ENCODE measurements around the gene TSPAN9. TPM values are rescaled to one million over a fixed set of nuclear protein-coding genes. Genes with fewer than 3 reads are reported as not detected.

TSPAN9 gene
- total RNA-seq, 1 experiment from 2014 or later = 9.6 TPM

DNA sequence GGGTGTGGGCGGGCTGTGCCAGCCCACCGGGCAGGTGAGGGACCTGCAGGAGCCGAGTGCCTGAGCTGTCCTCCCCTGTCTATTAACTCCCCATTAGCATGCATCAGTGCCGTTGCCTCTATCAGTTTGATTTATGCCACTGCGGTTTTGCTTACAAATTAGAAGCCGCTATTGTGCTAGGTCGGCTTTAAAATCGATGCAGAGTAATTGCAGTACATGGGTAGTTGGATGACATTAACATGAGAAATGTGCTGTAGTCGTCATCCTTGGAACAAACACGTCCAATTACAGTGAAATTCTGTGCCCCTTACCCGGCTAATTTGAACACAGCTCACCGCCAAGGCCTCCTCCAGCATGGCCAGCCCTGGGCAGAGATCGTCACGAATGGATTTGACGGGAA lies 145.8 kb downstream of the TSPAN9 start:
- H3K27ac ChIP-seq = no peak overlapping the region
- H3K36me3 ChIP-seq (ENCODE audit: low read depth) = no peaks in the 10 kb centered on the region
- H3K4me3 ChIP-seq = no peak overlapping the region
- ChIA-PET CTCF (no interaction called here), POLR2A (ENCODE audit: unreplicated experiment) (no interaction called here)
- H4K20me1 ChIP-seq (ENCODE audit: insufficient read depth) = no peaks in the 10 kb centered on the region
- intact Hi-C loops (cut with micrococcal nuclease; ENCODE audit: unreplicated experiment) = no loop called here
- H3K79me2 ChIP-seq (ENCODE audit: low read depth) = no peaks in the 10 kb centered on the region
- no peaks in the 10 kb centered on the region for H3F3A ChIP-seq (ENCODE audit: insufficient read depth, low read depth)
- H3K9me3 ChIP-seq (ENCODE audit: insufficient read depth, low read depth) = no peaks in the 10 kb centered on the region
- H3K27me3 ChIP-seq (ENCODE audit: insufficient read depth, low read depth) = 0 out of 2 replicates have a peak, but pooled peaks cover 17% of the 10 kb centered on the region
- no peak overlapping the region for H3K4me2 ChIP-seq
- H2AFZ ChIP-seq = no peak overlapping the region
- no peaks in the 10 kb centered on the region for H3K9me2 ChIP-seq (ENCODE audit: insufficient read depth)
- BruUV-seq (replicated peaks) = no TSS peak
- no peaks in the 10 kb centered on the region for H3K4me1 ChIP-seq (replicated peaks; ENCODE audit: insufficient read depth)
- no peak for DNase-seq
- TF ChIP-seq, protein P1, sequence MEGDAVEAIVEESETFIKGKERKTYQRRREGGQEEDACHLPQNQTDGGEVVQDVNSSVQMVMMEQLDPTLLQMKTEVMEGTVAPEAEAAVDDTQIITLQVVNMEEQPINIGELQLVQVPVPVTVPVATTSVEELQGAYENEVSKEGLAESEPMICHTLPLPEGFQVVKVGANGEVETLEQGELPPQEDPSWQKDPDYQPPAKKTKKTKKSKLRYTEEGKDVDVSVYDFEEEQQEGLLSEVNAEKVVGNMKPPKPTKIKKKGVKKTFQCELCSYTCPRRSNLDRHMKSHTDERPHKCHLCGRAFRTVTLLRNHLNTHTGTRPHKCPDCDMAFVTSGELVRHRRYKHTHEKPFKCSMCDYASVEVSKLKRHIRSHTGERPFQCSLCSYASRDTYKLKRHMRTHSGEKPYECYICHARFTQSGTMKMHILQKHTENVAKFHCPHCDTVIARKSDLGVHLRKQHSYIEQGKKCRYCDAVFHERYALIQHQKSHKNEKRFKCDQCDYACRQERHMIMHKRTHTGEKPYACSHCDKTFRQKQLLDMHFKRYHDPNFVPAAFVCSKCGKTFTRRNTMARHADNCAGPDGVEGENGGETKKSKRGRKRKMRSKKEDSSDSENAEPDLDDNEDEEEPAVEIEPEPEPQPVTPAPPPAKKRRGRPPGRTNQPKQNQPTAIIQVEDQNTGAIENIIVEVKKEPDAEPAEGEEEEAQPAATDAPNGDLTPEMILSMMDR (conservative IDR thresholded peaks at IDR 0.05) = no peak
- TF ChIP-seq EZH2 (IDR thresholded peaks at IDR 0.05; ENCODE audit: low read depth) = no peak

DNA sequence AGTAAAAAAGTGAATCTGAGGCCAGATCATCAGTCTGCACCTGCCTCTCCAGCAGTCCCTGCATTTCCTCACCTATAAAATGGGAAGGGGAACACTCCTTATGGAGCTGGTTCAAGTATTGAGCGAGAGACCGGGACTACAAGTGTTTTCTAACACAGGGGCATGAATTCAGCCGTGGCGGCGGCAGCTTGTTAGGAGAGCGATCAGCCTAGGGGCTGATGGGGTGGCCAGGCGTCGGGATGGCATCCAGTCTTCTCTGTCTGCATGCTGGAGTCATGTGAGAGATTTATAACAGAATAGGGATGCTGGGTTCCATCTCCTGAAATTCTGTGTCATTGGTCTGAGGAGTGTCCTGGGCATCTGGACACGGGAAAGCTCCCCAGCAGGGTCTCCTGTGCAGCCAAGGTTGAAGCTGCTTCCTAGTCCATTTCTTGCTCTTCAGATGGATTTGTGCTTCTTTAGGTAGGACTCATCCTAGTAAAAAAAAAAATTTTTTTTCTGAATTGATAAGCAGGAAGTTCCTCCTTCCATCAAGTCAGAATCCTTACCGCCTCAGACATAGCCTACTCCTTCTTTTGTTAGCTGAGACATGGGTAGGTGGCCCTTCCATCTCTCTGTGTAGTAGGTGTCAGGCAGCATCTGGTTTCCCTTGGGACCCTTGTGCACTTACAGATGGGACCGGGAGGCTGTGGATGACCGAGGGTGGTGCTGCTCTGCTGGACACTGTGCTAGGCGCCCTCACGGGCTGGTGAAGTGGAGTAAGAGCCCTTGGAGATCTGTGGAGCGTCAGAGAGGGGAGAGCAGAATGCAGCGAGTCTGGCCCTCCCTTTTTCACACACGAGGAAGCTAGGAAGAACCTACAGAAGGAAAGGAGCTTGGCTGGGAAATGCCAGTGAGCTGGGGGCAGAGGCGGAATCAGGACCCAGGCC lies 146.7 kb downstream of the TSPAN9 start:
- Histone ChIP-seq H3K27ac (no peak overlapping the region), H3K79me2 (ENCODE audit: low read depth) (no peaks in the 10 kb centered on the region), H3K27me3 (ENCODE audit: insufficient read depth, low read depth) (0 out of 2 replicates have a peak, but pooled peaks cover 24% of the 10 kb centered on the region), H3K4me2 (no peak overlapping the region), H3K4me1 (replicated peaks; ENCODE audit: insufficient read depth) (no peaks in the 10 kb centered on the region), H3K9me3 (ENCODE audit: insufficient read depth, low read depth) (no peaks in the 10 kb centered on the region), H3K4me3 (no peak overlapping the region), H3K9me2 (ENCODE audit: insufficient read depth) (no peaks in the 10 kb centered on the region), H2AFZ (no peak overlapping the region), H3K36me3 (ENCODE audit: low read depth) (no peaks in the 10 kb centered on the region), H3F3A (ENCODE audit: insufficient read depth, low read depth) (no peaks in the 10 kb centered on the region), H4K20me1 (ENCODE audit: insufficient read depth) (no peaks in the 10 kb centered on the region)
- CTCF ChIA-PET = no interaction called here
- TF ChIP-seq, protein P1 (conservative IDR thresholded peaks at IDR 0.05) = no peak
- TF ChIP-seq EZH2 (IDR thresholded peaks at IDR 0.05; ENCODE audit: low read depth) = no peak
- DNase-seq = no peak
- POLR2A ChIA-PET (ENCODE audit: unreplicated experiment) = no interaction called here
- BruUV-seq (replicated peaks) = no TSS peak
- intact Hi-C loops (cut with micrococcal nuclease; ENCODE audit: unreplicated experiment) = no loop called here

GRCh38 chr12:3224530-3224903 lies 147.3 kb downstream of the TSPAN9 start:
- no peak overlapping the region for H2AFZ ChIP-seq
- no peak for DNase-seq
- POLR2A ChIA-PET (ENCODE audit: unreplicated experiment) = no interaction called here
- BruUV-seq (replicated peaks) = no TSS peak
- no peak overlapping the region for H3K4me2 ChIP-seq
- H3K4me1 ChIP-seq (replicated peaks; ENCODE audit: insufficient read depth) = no peaks in the 10 kb centered on the region
- no peaks in the 10 kb centered on the region for H3K79me2 ChIP-seq (ENCODE audit: low read depth)
- H3K27ac ChIP-seq = no peak overlapping the region
- CTCF ChIA-PET = no interaction called here
- no peaks in the 10 kb centered on the region for H3F3A ChIP-seq (ENCODE audit: insufficient read depth, low read depth)
- H3K9me3 ChIP-seq (ENCODE audit: insufficient read depth, low read depth) = no peaks in the 10 kb centered on the region
- 0 out of 2 replicates have a peak, but pooled peaks cover 24% of the 10 kb centered on the region for H3K27me3 ChIP-seq (ENCODE audit: insufficient read depth, low read depth)
- H3K9me2 ChIP-seq (ENCODE audit: insufficient read depth) = no peaks in the 10 kb centered on the region
- intact Hi-C loops (cut with micrococcal nuclease; ENCODE audit: unreplicated experiment) = no loop called here
- TF ChIP-seq, protein P1 (conservative IDR thresholded peaks at IDR 0.05) = no peak
- no peak for TF ChIP-seq EZH2 (IDR thresholded peaks at IDR 0.05; ENCODE audit: low read depth)
- no peak overlapping the region for H3K4me3 ChIP-seq
- no peaks in the 10 kb centered on the region for H4K20me1 ChIP-seq (ENCODE audit: insufficient read depth)
- H3K36me3 ChIP-seq (ENCODE audit: low read depth) = no peaks in the 10 kb centered on the region
